H9 (cell line): Measurements from ENCODE around the gene EHD4. TPM values are rescaled to one million over a fixed set of nuclear protein-coding genes. Genes with fewer than 3 reads are reported as not detected.

ENCODE experiments used
- DNase-seq: peaks from one replicate; pipeline ENCODE4 v3.0.0-alpha.2; 2017
- H2AFZ ChIP-seq: one replicate; pipeline ENCODE4 v1.6.1; 2013; ENCODE audit warnings: mild to moderate bottlenecking, low read length, control low read depth, moderate library complexity
- H2AK5ac ChIP-seq: 2 replicates; pipeline ENCODE4 v1.6.1; 2013; ENCODE audit warnings: low read length, control low read depth, mixed read lengths; ENCODE audit not compliant: insufficient read length
- H2BK120ac ChIP-seq: one replicate; pipeline ENCODE4 v1.6.1; 2013; ENCODE audit warnings: low read depth, mild to moderate bottlenecking, low read length, control low read depth, inconsistent platforms; ENCODE audit not compliant: poor library complexity, severe bottlenecking
- H2BK12ac ChIP-seq: 2 replicates; pipeline ENCODE4 v1.6.1; 2013; ENCODE audit warnings: low read length, control low read depth, mixed read lengths, low read depth; ENCODE audit not compliant: insufficient read length
- H2BK15ac ChIP-seq: 2 replicates; pipeline ENCODE4 v1.6.1; 2013; ENCODE audit warnings: low read depth, low read length, control low read depth
- H2BK20ac ChIP-seq: one replicate; pipeline ENCODE4 v1.6.1; 2013; ENCODE audit warnings: low read depth, mild to moderate bottlenecking, low read length, control low read depth, inconsistent platforms; ENCODE audit not compliant: poor library complexity, severe bottlenecking
- H2BK5ac ChIP-seq: 2 replicates; pipeline ENCODE4 v1.6.1; 2013; ENCODE audit warnings: low read length, control low read depth, mixed read lengths; ENCODE audit not compliant: insufficient read length
- H3K14ac ChIP-seq: 2 replicates; pipeline ENCODE4 v1.6.1; 2013; ENCODE audit warnings: low read length, control low read depth; ENCODE audit not compliant: insufficient read depth
- H3K18ac ChIP-seq: 2 replicates; pipeline ENCODE4 v1.6.1; 2013; ENCODE audit warnings: low read depth, mild to moderate bottlenecking, mixed read lengths, low read length, control low read depth; ENCODE audit not compliant: insufficient read length
- H3K23ac ChIP-seq: 2 replicates; pipeline ENCODE4 v1.6.1; 2013; ENCODE audit warnings: low read length, control low read depth, mixed read lengths, low read depth; ENCODE audit not compliant: insufficient read length
- H3K23me2 ChIP-seq: 2 replicates; pipeline ENCODE4 v1.6.1; 2013; ENCODE audit warnings: low read depth, mild to moderate bottlenecking, mixed read lengths, low read length, control low read depth; ENCODE audit not compliant: insufficient read length, poor library complexity, severe bottlenecking
- H3K27ac ChIP-seq: 2 replicates; pipeline ENCODE4 v1.5.1; 2013; ENCODE audit warnings: low read length, control low read depth, mixed read lengths, low read depth; ENCODE audit not compliant: insufficient read length
- H3K27me3 ChIP-seq: 2 replicates; pipeline ENCODE4 v1.6.1; 2013; ENCODE audit warnings: low read length, control low read depth, inconsistent platforms; ENCODE audit not compliant: insufficient read depth
- H3K4ac ChIP-seq: 2 replicates; pipeline ENCODE4 v1.6.1; 2013; ENCODE audit warnings: low read depth, mild to moderate bottlenecking, control low read depth, inconsistent platforms, low read length, moderate library complexity
- H3K4me1 ChIP-seq: 2 replicates; pipeline ENCODE4 v1.6.1; 2013; ENCODE audit warnings: low read length, control low read depth, inconsistent platforms; ENCODE audit not compliant: insufficient read depth
- H3K4me2 ChIP-seq: 2 replicates; pipeline ENCODE4 v1.6.1; 2013; ENCODE audit warnings: low read length, control low read depth, mixed read lengths; ENCODE audit not compliant: insufficient read length, insufficient read depth
- H3K56ac ChIP-seq: 2 replicates; pipeline ENCODE4 v1.6.1; 2013; ENCODE audit warnings: low read depth, mild to moderate bottlenecking, mixed read lengths, low read length, control low read depth; ENCODE audit not compliant: insufficient read length
- H3K79me1 ChIP-seq: 2 replicates; pipeline ENCODE4 v1.6.1; 2013; ENCODE audit warnings: low read depth, mild to moderate bottlenecking, moderate library complexity, low read length, control low read depth, inconsistent platforms; ENCODE audit not compliant: insufficient read depth, poor library complexity, severe bottlenecking
- H3K79me2 ChIP-seq: 2 replicates; pipeline ENCODE4 v1.6.1; 2013; ENCODE audit warnings: low read length, control low read depth, inconsistent platforms; ENCODE audit not compliant: insufficient read depth
- H3K9ac ChIP-seq: 2 replicates; pipeline ENCODE4 v1.6.1; 2013; ENCODE audit warnings: low read length, control low read depth, mixed read lengths; ENCODE audit not compliant: insufficient read length; ENCODE audit errors: extremely low read depth
- H3K9me3 ChIP-seq: one replicate; pipeline ENCODE4 v1.6.1; 2013; ENCODE audit warnings: low read depth, low read length, inconsistent platforms; ENCODE audit not compliant: control insufficient read depth
- H3T11ph ChIP-seq: one replicate; pipeline ENCODE4 v1.6.1; 2013; ENCODE audit warnings: mild to moderate bottlenecking, low read length, control low read depth, inconsistent platforms
- H4K20me1 ChIP-seq: one replicate; pipeline ENCODE4 v1.6.1; 2013; ENCODE audit not compliant: control insufficient read depth, insufficient read length, insufficient read depth
- H4K5ac ChIP-seq: 2 replicates; pipeline ENCODE4 v1.6.1; 2013; ENCODE audit warnings: low read depth, mild to moderate bottlenecking, mixed read lengths, low read length, control low read depth; ENCODE audit not compliant: insufficient read length
- H4K8ac ChIP-seq: replicated peaks from 2 replicates; pipeline ENCODE4 v1.6.1; 2013; ENCODE audit warnings: low read length, control low read depth, mixed read lengths, low read depth; ENCODE audit not compliant: insufficient read length
- H4K91ac ChIP-seq: 2 replicates; pipeline ENCODE4 v1.6.1; 2013; ENCODE audit warnings: low read depth, mild to moderate bottlenecking, moderate library complexity, mixed read lengths, low read length, control low read depth; ENCODE audit not compliant: insufficient read length
- H3K27ac Mint-ChIP-seq, 3 experiments: 2 replicates in 2 of 3; 3 replicates in 1 of 3; pipeline ENCODE4 v1.8.0; 2020 to 2021; ENCODE audit warnings: mixed read lengths in 3 of 3, mild to moderate bottlenecking in 1 of 3, moderate library complexity in 1 of 3
- H3K27me3 Mint-ChIP-seq: 2 replicates; pipeline ENCODE4 v1.8.0; 2021; ENCODE audit warnings: low read depth, mild to moderate bottlenecking, moderate library complexity, mixed read lengths
- H3K36me3 Mint-ChIP-seq, 3 experiments: 2 replicates in 2 of 3; 3 replicates in 1 of 3; pipeline ENCODE4 v1.8.0; 2020 to 2021; ENCODE audit warnings: low read depth in 3 of 3, mixed read lengths in 3 of 3; ENCODE audit not compliant: insufficient read depth in 1 of 3
- H3K4me1 Mint-ChIP-seq, 2 experiments: 2 replicates each; pipeline ENCODE4 v1.8.0; 2020; ENCODE audit warnings: mixed read lengths in 2 of 2
- H3K4me3 Mint-ChIP-seq, 2 experiments: 2 replicates in 1 of 2; 3 replicates in 1 of 2; pipeline ENCODE4 v1.8.0; 2020 to 2021; ENCODE audit warnings: mild to moderate bottlenecking in 2 of 2, mixed read lengths in 2 of 2, moderate library complexity in 1 of 2
- H3K9me3 Mint-ChIP-seq, 2 experiments: 2 replicates in 1 of 2; 3 replicates in 1 of 2; pipeline ENCODE4 v1.8.0; 2020; ENCODE audit warnings: mild to moderate bottlenecking in 2 of 2, mixed read lengths in 2 of 2, moderate library complexity in 1 of 2
- WGBS: extraction: QIAGEN DNeasy Blood & Tissue Kit; methylation state at CpG from one replicate; pipeline ENCODE4 v1.1.7; 2013; ENCODE audit warnings: missing lambda C conversion rate, low lambda C conversion rate, mixed read lengths; ENCODE audit not compliant: insufficient read length; ENCODE audit errors: extremely low coverage; 5-methylcytosine and 5-hydroxymethylcytosine counted together
- total RNA-seq: library from RNA; stranded (reverse); gene quantifications from 2 replicates; pipeline ENCODE4 v1.2.1, GENCODE V29; 2021
- TF ChIP-seq, protein P1 (sequence below): fragments of 200-600 bp; sonication (generic); conservative IDR thresholded peaks from 3 replicates; pipeline ENCODE4 v1.8.0; 2021; ENCODE audit warnings: antibody characterized with exemption, mild to moderate bottlenecking

EHD4 gene
- total RNA-seq, 1 experiment from 2014 or later, result 22.9 TPM

DNA sequence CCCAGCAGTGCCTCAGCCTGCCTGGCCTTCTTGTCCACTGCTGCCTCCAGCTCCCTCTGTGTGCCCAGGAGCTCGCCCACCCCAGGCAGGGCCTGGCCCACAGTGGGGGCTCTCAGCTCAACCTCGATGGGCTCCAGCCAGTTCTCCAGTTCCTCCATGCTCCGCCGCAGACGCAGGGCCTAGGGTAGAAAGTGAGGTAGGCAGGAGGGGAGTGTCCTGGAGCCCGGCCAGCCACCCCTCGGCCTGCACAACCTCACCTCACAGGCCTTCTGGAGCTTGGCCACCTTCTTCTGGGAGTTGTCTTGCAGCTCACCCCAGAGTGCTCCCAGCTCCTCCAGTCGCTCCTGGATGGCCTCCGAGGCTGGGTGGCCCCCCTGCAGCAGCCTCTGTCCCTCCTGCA lies 115.0 kb downstream of the EHD4 start:
- Histone ChIP-seq H3K9ac (no peak overlapping the region), H2AK5ac (no peak overlapping the region), H3K4me1 (no peaks in the 10 kb centered on the region), H3K56ac (no peak overlapping the region), H3K23ac (no peak overlapping the region), H2AFZ (no peak overlapping the region), H4K5ac (no peak overlapping the region), H2BK5ac (no peak overlapping the region), H3K18ac (no peak overlapping the region), H3K27me3 (no peaks in the 10 kb centered on the region), H2BK12ac (no peak overlapping the region), H3K79me1 (no peaks in the 10 kb centered on the region), H3K9me3 (no peaks in the 10 kb centered on the region), H3K79me2 (no peaks in the 10 kb centered on the region), H2BK15ac (no peak overlapping the region), H2BK20ac (no peak overlapping the region), H4K91ac (no peak overlapping the region), H3K4ac (no peak overlapping the region), H3K4me2 (no peak overlapping the region), H3T11ph (no peak overlapping the region), H2BK120ac (no peak overlapping the region), H3K23me2 (no peaks in the 10 kb centered on the region), H4K20me1 (no peaks in the 10 kb centered on the region), H3K27ac (no peak overlapping the region), H4K8ac (no peak overlapping the region), H3K14ac (no peak overlapping the region)
- DNase-seq, result no peak
- Mint-ChIP-seq H3K4me1 (peaks cover 8 to 11% of the 10 kb centered on the region in 2 experiments), H3K4me3 (no peak overlapping the region), H3K27ac (peak overlapping the region in 1 of 3 experiments; percentile 11; a peak in 1 of 7 replicates), H3K9me3 (no peaks in the 10 kb centered on the region), H3K36me3 (no peaks in the 10 kb centered on the region; a peak in 1 of 7 replicates), H3K27me3 (no peaks in the 10 kb centered on the region)
- no CpG with 5 or more reads among the region's 9 CpGs for WGBS
- TF ChIP-seq, protein P1, sequence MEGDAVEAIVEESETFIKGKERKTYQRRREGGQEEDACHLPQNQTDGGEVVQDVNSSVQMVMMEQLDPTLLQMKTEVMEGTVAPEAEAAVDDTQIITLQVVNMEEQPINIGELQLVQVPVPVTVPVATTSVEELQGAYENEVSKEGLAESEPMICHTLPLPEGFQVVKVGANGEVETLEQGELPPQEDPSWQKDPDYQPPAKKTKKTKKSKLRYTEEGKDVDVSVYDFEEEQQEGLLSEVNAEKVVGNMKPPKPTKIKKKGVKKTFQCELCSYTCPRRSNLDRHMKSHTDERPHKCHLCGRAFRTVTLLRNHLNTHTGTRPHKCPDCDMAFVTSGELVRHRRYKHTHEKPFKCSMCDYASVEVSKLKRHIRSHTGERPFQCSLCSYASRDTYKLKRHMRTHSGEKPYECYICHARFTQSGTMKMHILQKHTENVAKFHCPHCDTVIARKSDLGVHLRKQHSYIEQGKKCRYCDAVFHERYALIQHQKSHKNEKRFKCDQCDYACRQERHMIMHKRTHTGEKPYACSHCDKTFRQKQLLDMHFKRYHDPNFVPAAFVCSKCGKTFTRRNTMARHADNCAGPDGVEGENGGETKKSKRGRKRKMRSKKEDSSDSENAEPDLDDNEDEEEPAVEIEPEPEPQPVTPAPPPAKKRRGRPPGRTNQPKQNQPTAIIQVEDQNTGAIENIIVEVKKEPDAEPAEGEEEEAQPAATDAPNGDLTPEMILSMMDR, result no peak
